H1 (cell line): ENCODE data around the gene TUBB4B. TPM values are rescaled to one million over a fixed set of nuclear protein-coding genes. Genes with fewer than 3 reads are reported as not detected.

Experiments
- RNF2 ChIP-seq: fragments of 200-900, 300-1000 bp; sonication (generic); IDR thresholded peaks from 2 replicates; pipeline ENCODE4 v1.7.1; 2016; ENCODE audit warnings: borderline replicate concordance, low read depth, mild to moderate bottlenecking, antibody characterized with exemption, low read length; ENCODE audit not compliant: poor library complexity, severe bottlenecking; ENCODE audit errors: missing control alignments
- TCF12 ChIP-seq: IDR thresholded peaks from 2 replicates; pipeline ENCODE4 v1.6.1; 2011; ENCODE audit warnings: low read depth, mild to moderate bottlenecking, low read length
- TEAD4 ChIP-seq: IDR thresholded peaks from 2 replicates; pipeline ENCODE4 v1.6.1; 2012; ENCODE audit warnings: low read depth, low read length, inconsistent platforms, mixed read lengths
- polyA plus RNA-seq, 7 experiments: library from polyadenylated mRNA; depleted of rRNA in 3 of 7; stranded (reverse) in 5 of 7; unstranded in 2 of 7; fragments of >200 nt in 5 of 7; fragments of 200-250 nt in 2 of 7; gene quantifications; 1 replicate in 5 of 7; 2 replicates in 1 of 7; 4 replicates in 1 of 7; pipeline versions ENCODE4 v1.2.1 to v1.2.3, GENCODE V29; 2011 to 2013; ENCODE audit warnings: missing spikeins in 2 of 7, mixed read lengths in 2 of 7
- total RNA-seq: library from RNA; stranded (reverse); fragmentation: NEBNext Ultra II Directional; extraction: Animal tissue kit (Norgen Biotek cat#: 25700); gene quantifications from 2 replicates; pipeline ENCODE4 v1.2.1, GENCODE V29; 2021
- TF ChIP-seq, protein P1 (sequence below), 3 experiments: IDR thresholded peaks; 1 replicate in 2 of 3; 2 replicates in 1 of 3; pipeline versions ENCODE4 v1.5.1 to v1.6.1; 2011; ENCODE audit warnings: low read length in 3 of 3, mild to moderate bottlenecking in 3 of 3, inconsistent platforms in 2 of 3, low read depth in 1 of 3, moderate library complexity in 1 of 3; ENCODE audit not compliant: insufficient read depth in 1 of 3; ENCODE audit errors: control extremely low read depth in 1 of 3

The TUBB4B gene
- total and polyA plus RNA-seq, 2 of the 8 experiments (the other 6 are each of a cell fraction or from before 2014, with no cell fraction given): 280 to 307 TPM

DNA sequence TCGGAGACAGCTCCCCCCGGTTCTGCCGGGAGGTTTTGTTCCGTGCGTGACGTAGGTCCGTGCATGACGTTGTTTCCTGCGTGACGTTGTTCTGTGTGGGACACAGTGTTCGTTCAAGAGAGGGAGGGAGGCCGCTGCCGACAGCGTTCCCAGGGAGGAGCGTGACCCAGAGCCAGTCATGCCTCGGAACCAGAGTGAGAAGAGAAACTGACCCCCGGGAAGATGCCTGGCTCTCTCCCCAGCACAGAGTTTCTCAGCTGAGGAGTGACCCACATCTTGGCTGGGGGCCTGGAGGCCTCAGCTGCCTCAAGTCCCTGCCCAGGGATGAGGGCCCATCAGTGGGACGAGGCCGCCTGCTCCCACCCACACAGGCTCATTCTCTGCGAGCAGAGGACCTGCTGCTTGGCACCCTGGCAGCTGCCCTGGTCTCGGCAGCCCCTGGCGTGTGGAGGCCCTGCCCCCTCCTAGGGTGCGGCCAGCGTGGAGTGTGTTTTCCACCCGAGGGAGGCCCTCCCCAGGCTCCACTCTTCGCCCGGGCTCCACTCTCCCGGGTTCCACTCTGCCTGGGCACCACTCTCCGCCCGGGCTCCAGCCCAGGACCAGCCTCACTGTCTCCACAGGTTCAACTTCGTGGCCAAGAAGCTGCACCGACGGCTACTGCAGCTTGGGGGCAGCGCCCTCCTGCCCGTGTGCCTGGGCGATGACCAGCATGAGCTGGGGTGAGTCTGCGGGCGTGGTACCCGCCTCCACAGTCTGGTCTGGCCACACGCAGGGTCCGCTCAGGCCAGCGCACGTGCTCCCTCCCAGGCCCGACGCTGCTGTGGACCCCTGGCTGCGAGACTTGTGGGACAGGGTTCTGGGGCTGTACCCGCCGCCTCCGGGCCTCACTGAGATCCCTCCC is 27.7 kb upstream of the TUBB4B start (continued):
- TF ChIP-seq, protein P1, sequence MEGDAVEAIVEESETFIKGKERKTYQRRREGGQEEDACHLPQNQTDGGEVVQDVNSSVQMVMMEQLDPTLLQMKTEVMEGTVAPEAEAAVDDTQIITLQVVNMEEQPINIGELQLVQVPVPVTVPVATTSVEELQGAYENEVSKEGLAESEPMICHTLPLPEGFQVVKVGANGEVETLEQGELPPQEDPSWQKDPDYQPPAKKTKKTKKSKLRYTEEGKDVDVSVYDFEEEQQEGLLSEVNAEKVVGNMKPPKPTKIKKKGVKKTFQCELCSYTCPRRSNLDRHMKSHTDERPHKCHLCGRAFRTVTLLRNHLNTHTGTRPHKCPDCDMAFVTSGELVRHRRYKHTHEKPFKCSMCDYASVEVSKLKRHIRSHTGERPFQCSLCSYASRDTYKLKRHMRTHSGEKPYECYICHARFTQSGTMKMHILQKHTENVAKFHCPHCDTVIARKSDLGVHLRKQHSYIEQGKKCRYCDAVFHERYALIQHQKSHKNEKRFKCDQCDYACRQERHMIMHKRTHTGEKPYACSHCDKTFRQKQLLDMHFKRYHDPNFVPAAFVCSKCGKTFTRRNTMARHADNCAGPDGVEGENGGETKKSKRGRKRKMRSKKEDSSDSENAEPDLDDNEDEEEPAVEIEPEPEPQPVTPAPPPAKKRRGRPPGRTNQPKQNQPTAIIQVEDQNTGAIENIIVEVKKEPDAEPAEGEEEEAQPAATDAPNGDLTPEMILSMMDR (IDR thresholded peaks at IDR 0.05; ENCODE audit: control extremely low read depth in 1 of 3, insufficient read depth in 1 of 3, low read depth in 1 of 3, low read length in 3 of 3): peak in 2 of 3 experiments; percentile 44 to 61; a peak in 2 of 4 replicates
- no peak for TF ChIP-seq TCF12
- no peak for TF ChIP-seq RNF2
- no peak for TF ChIP-seq TEAD4
